CD14-positive monocyte (primary cell): ENCODE measurements around the gene SS18. TPM values are rescaled to one million over a fixed set of nuclear protein-coding genes. Genes with fewer than 3 reads are reported as not detected.
"Not testable (repeated sequence)": the region's sequence is repeated elsewhere in the genome, so short reads cannot be mapped to it uniquely, and the experiment has no call there.

Experiments
- DNase-seq, 3 donors: peaks; one replicate each; pipeline ENCODE4 v3.0.0-alpha.2; 2011 to 2022
- H2AFZ ChIP-seq: 2 replicates; pipeline ENCODE4 v1.6.0; 2012; ENCODE audit warnings: mild to moderate bottlenecking, low read depth, low read length, inconsistent platforms; ENCODE audit not compliant: insufficient read depth, poor library complexity, severe bottlenecking
- H3K27ac ChIP-seq, 2 donors: 1 replicate in 1 of 2; 2 replicates in 1 of 2; pipeline ENCODE4 v1.5.1; 2012 to 2013; ENCODE audit warnings: low read length in 2 of 2, control low read depth in 1 of 2, inconsistent platforms in 1 of 2, low read depth in 1 of 2, mild to moderate bottlenecking in 1 of 2
- H3K27me3 ChIP-seq, 2 donors: one replicate each; pipeline versions ENCODE4 v1.6.0 to v1.6.1; 2011 to 2013; ENCODE audit warnings: low read length in 2 of 2; ENCODE audit not compliant: control insufficient read depth in 2 of 2, insufficient read depth in 2 of 2
- H3K36me3 ChIP-seq, 2 donors: replicated peaks in 1 of 2; 1 replicate in 1 of 2; 2 replicates in 1 of 2; pipeline versions ENCODE4 v1.5.1 to v1.6.1; 2012 to 2013; ENCODE audit warnings: low read length in 2 of 2, control low read depth in 1 of 2, inconsistent platforms in 1 of 2, mild to moderate bottlenecking in 1 of 2; ENCODE audit not compliant: insufficient read depth in 2 of 2, control insufficient read depth in 1 of 2
- H3K4me1 ChIP-seq, 2 donors: 1 replicate in 1 of 2; 2 replicates in 1 of 2; pipeline versions ENCODE4 v1.5.1 to v1.6.1; 2012 to 2013; ENCODE audit warnings: low read length in 2 of 2, control low read depth in 1 of 2, inconsistent platforms in 1 of 2, mild to moderate bottlenecking in 1 of 2, moderate library complexity in 1 of 2; ENCODE audit not compliant: insufficient read depth in 2 of 2, control insufficient read depth in 1 of 2
- H3K4me2 ChIP-seq: replicated peaks from 2 replicates; pipeline ENCODE3; 2012; ENCODE audit warnings: low read length, moderate library complexity, mild to moderate bottlenecking; ENCODE audit not compliant: poor library complexity, severe bottlenecking; ENCODE audit errors: extremely low read depth
- H3K4me3 ChIP-seq, 3 experiments: fragments of 200-600 bp in 1 of 3; sonication (generic) in 1 of 3; replicated peaks in 1 of 3; 1 replicate in 2 of 3; 2 replicates in 1 of 3; pipeline ENCODE4 v1.5.1; 2011 to 2013; ENCODE audit warnings: low read length in 3 of 3, mild to moderate bottlenecking in 3 of 3, control low read depth in 2 of 3, low read depth in 2 of 3, inconsistent platforms in 1 of 3, moderate library complexity in 1 of 3
- H3K79me2 ChIP-seq: 2 replicates; pipeline ENCODE4 v1.6.0; 2012; ENCODE audit warnings: mild to moderate bottlenecking, control low read depth, inconsistent platforms, low read length, moderate library complexity; ENCODE audit not compliant: insufficient read depth
- H3K9ac ChIP-seq: 2 replicates; pipeline ENCODE4 v1.6.0; 2017; ENCODE audit warnings: low read length, mild to moderate bottlenecking; ENCODE audit not compliant: insufficient read depth, poor library complexity, severe bottlenecking
- H3K9me3 ChIP-seq, 2 donors: replicated peaks in 1 of 2; 1 replicate in 1 of 2; 2 replicates in 1 of 2; pipeline versions ENCODE4 v1.5.1 to v1.6.1; 2012 to 2013; ENCODE audit warnings: low read length in 2 of 2, control low read depth in 1 of 2; ENCODE audit not compliant: control insufficient read depth in 1 of 2, insufficient read depth in 1 of 2
- H4K20me1 ChIP-seq: 2 replicates; pipeline ENCODE4 v1.6.0; 2012; ENCODE audit warnings: mild to moderate bottlenecking, low read length, control low read depth, moderate library complexity; ENCODE audit not compliant: insufficient read depth
- H3K27ac Mint-ChIP-seq, 7 donors: one replicate each; pipeline ENCODE4 v1.8.0; 2020; ENCODE audit warnings: mild to moderate bottlenecking in 7 of 7, mixed read lengths in 7 of 7, moderate library complexity in 6 of 7, inconsistent platforms in 2 of 7
- H3K27me3 Mint-ChIP-seq, 3 donors: one replicate each; pipeline ENCODE4 v1.8.0; 2021 to 2022; ENCODE audit warnings: low read depth in 3 of 3, mild to moderate bottlenecking in 3 of 3, mixed read lengths in 3 of 3, moderate library complexity in 3 of 3, inconsistent platforms in 1 of 3
- H3K36me3 Mint-ChIP-seq, 2 donors: one replicate each; pipeline ENCODE4 v1.8.0; 2020; ENCODE audit warnings: mixed read lengths in 2 of 2, inconsistent platforms in 1 of 2, mild to moderate bottlenecking in 1 of 2
- H3K4me1 Mint-ChIP-seq: one replicate; pipeline ENCODE4 v1.8.0; 2020; ENCODE audit warnings: mild to moderate bottlenecking, mixed read lengths
- H3K4me3 Mint-ChIP-seq, 2 donors: one replicate each; pipeline ENCODE4 v1.8.0; 2020; ENCODE audit warnings: mild to moderate bottlenecking in 2 of 2, mixed read lengths in 2 of 2, moderate library complexity in 1 of 2
- H3K9me3 Mint-ChIP-seq, 7 donors: one replicate each; pipeline ENCODE4 v1.8.0; 2020 to 2022; ENCODE audit warnings: mixed read lengths in 7 of 7, mild to moderate bottlenecking in 6 of 7, moderate library complexity in 6 of 7, inconsistent platforms in 2 of 7
- WGBS: methylation state at CpG from one replicate; pipeline ENCODE4 v1.1.5; 2013; ENCODE audit warnings: missing lambda C conversion rate; ENCODE audit not compliant: insufficient coverage; 5-methylcytosine and 5-hydroxymethylcytosine counted together
- intact Hi-C, 2 donors: fragments of 100-400 bp; cut with micrococcal nuclease; formaldehyde crosslinking; loops; one replicate each; pipeline versions ENCODE4 v1.15.0 to v1.15.1; 2023
- polyA plus RNA-seq, 3 donors: library from polyadenylated mRNA; depleted of rRNA in 1 of 3; unstranded in 2 of 3; stranded (reverse) in 1 of 3; fragments of 300-500 nt in 2 of 3; fragments of >200 nt in 1 of 3; fragmentation: Illumina TruSeq in 2 of 3; gene quantifications; 1 replicate in 2 of 3; 2 replicates in 1 of 3; pipeline ENCODE4 v1.2.3, GENCODE V29; 2012 to 2021
- TF ChIP-seq, protein P1 (sequence below): fragments of 200-600 bp; IDR thresholded peaks from one replicate; pipeline ENCODE4 v1.8.0; 2022; ENCODE audit warnings: antibody characterized with exemption, mild to moderate bottlenecking

The SS18 gene
- polyA plus RNA-seq, 3 donors = 23.0 to 50.5 (median 36.3) TPM

DNA sequence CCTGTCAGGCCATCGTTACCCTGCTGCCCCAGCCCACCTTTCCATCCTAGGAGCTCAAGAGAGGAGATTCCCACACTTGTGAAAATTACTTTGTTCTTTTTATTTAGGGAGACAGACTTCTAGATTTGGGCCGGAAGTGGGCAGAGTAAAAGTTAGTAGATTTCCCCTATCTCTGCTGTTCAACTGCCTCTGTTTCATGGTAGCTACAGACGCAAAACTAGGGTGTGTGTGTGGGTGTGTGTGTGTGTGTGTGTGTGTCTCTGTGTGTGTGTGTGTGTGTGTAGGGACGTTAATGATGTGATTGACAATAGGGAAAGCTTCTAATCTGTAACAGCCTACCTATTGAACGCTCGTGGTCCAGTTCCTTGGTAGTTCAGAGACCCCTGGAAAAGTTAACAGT lies 43.7 kb upstream of the SS18 start:
- peaks cover 4% of the 10 kb centered on the region for H3K4me1 Mint-ChIP-seq
- Histone ChIP-seq H3K27ac (no peak overlapping the region), H3K9ac (no peak overlapping the region), H3K4me1 (no peaks in the 10 kb centered on the region), H3K4me3 (no peak overlapping the region), H3K4me2 (peak overlapping the region; percentile 35), H3K36me3 (no peaks in the 10 kb centered on the region), H3K27me3 (no peaks in the 10 kb centered on the region), H2AFZ (peak overlapping the region; percentile 21), H3K9me3 (peaks cover 6 to 7% of the 10 kb centered on the region in 2 donors), H3K79me2 (no peaks in the 10 kb centered on the region), H4K20me1 (no peaks in the 10 kb centered on the region)
- H3K36me3 Mint-ChIP-seq = no peaks in the 10 kb centered on the region
- 80% methylated on average over 1 of the region's 6 CpGs for WGBS
- H3K27me3 Mint-ChIP-seq = peaks cover 0 to 4% (median 0%) of the 10 kb centered on the region in 3 donors
- peaks cover 0 to 21% (median 3%) of the 10 kb centered on the region in 7 donors for H3K9me3 Mint-ChIP-seq
- H3K4me3 Mint-ChIP-seq = peak overlapping the region; percentile 75 to 83
- DNase-seq = no peak
- TF ChIP-seq, protein P1, sequence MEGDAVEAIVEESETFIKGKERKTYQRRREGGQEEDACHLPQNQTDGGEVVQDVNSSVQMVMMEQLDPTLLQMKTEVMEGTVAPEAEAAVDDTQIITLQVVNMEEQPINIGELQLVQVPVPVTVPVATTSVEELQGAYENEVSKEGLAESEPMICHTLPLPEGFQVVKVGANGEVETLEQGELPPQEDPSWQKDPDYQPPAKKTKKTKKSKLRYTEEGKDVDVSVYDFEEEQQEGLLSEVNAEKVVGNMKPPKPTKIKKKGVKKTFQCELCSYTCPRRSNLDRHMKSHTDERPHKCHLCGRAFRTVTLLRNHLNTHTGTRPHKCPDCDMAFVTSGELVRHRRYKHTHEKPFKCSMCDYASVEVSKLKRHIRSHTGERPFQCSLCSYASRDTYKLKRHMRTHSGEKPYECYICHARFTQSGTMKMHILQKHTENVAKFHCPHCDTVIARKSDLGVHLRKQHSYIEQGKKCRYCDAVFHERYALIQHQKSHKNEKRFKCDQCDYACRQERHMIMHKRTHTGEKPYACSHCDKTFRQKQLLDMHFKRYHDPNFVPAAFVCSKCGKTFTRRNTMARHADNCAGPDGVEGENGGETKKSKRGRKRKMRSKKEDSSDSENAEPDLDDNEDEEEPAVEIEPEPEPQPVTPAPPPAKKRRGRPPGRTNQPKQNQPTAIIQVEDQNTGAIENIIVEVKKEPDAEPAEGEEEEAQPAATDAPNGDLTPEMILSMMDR = no peak
- H3K27ac Mint-ChIP-seq = no peak overlapping the region
- intact Hi-C loops = no loop called here

DNA sequence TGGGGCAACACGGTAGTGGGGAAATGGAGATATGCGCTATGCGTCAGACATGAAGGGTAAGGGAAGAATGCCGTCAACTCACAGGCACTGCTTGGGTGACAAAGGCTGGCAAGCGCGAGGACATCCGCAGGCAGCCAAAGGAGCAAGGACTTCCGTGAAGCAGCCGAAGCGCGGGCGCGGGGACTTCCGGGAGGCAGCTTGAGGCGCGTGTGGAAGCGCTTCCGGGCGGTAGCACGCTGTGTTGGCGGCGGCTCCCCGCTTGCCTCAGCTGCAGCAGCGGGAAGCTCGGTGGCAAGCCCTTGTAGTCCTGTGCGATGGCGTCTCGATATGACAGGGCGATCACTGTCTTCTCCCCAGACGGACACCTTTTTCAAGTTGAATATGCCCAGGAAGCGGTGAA lies 43.2 kb upstream of the SS18 start, which contains the start of gene PSMA8:
TSS of gene PSMA8 (plus strand) at position 218 of the 400 bp plus-strand sequence. CDS start at position 315, 97 bp downstream.
- H3K9me3 Mint-ChIP-seq = peaks cover 0 to 21% (median 3%) of the 10 kb centered on the region in 7 donors
- Histone ChIP-seq H3K9me3 (peaks cover 6 to 7% of the 10 kb centered on the region in 2 donors), H4K20me1 (no peaks in the 10 kb centered on the region), H3K79me2 (no peaks in the 10 kb centered on the region), H2AFZ (peak within 1 kb of the TSS; percentile 21), H3K4me2 (peak within 1 kb of the TSS; percentile 35), H3K27me3 (no peaks in the 10 kb centered on the region), H3K36me3 (no peaks in the 10 kb centered on the region), H3K9ac (no peak within 1 kb of the TSS), H3K4me3 (no peak within 1 kb of the TSS), H3K27ac (no peak within 1 kb of the TSS), H3K4me1 (no peaks in the 10 kb centered on the region)
- no peaks in the 10 kb centered on the region for H3K36me3 Mint-ChIP-seq
- DNase-seq = peak; percentile 3 to 60 (median 6)
- H3K27me3 Mint-ChIP-seq = peaks cover 0 to 4% (median 0%) of the 10 kb centered on the region in 3 donors
- 73% methylated on average over 31 of the region's 31 CpGs for WGBS
- H3K4me3 Mint-ChIP-seq = peak within 1 kb of the TSS; percentile 75 to 83
- H3K4me1 Mint-ChIP-seq = peaks cover 4% of the 10 kb centered on the region
- TF ChIP-seq, protein P1 = no peak
- intact Hi-C loops = no loop called here
- no peak within 1 kb of the TSS for H3K27ac Mint-ChIP-seq

DNA sequence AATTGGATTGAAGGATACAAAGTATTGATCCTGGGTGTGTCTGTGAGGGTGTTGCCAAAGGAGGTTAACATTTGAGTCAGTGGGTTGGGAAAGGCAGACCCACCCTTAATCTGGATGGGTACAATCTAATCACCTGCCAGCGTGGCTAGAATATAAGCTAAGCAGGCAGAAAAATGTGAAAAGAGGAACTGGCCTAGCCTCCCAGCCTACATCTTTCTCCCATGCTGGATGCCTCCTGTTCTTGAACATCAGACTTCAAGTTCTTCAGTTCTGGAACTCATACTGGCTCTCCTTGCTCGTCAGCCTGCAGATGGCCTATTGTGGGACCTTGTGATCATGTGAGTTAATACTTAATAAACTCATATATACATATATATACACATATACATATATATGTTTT lies 37.8 kb upstream of the SS18 start:
- H3K27ac ChIP-seq, H3K4me3 Mint-ChIP-seq, H3K27me3 Mint-ChIP-seq, H4K20me1 ChIP-seq, H3K9ac ChIP-seq, H3K9me3 Mint-ChIP-seq, H3K36me3 Mint-ChIP-seq, H3K9me3 ChIP-seq, H3K4me1 ChIP-seq, H3K4me3 ChIP-seq, H3K36me3 ChIP-seq, H2AFZ ChIP-seq, H3K4me2 ChIP-seq, intact Hi-C loops, H3K4me1 Mint-ChIP-seq, H3K79me2 ChIP-seq, H3K27me3 ChIP-seq, DNase-seq: not testable (repeated sequence)
- H3K27ac Mint-ChIP-seq = peak overlapping the region in 1 of 7 donors; percentile 67
- no CpG with 5 or more reads among the region's 2 CpGs for WGBS
